Body of pancreas (tissue), 4 donors: Measurements from ENCODE around the gene UCHL3. TPM values are rescaled to one million over a fixed set of nuclear protein-coding genes. Genes with fewer than 3 reads are reported as not detected.

Source experiments
- ATAC-seq: fragments of 150-250 bp; one replicate; pipeline ENCODE4 v1.9.1; 2016
- DNase-seq, 4 donors: peaks; one replicate each; pipeline ENCODE4 v3.0.0-alpha.2; 2019
- H3K27ac ChIP-seq, 4 donors: fragments of 200-600 bp; sonication (generic); 1 replicate in 3 of 4; 2 replicates in 1 of 4; pipeline versions ENCODE4 v1.5.1 to v1.6.1; 2016 to 2019; ENCODE audit warnings: mild to moderate bottlenecking in 1 of 4, mixed read lengths in 1 of 4, moderate library complexity in 1 of 4
- H3K27me3 ChIP-seq, 2 donors: fragments of 200-600 bp; sonication (generic); one replicate each; pipeline ENCODE4 v1.6.0; 2016; ENCODE audit warnings: mild to moderate bottlenecking in 1 of 2
- H3K36me3 ChIP-seq, 2 donors: fragments of 200-600 bp; sonication (generic); replicated peaks in 1 of 2; 2 replicates each; pipeline ENCODE4 v1.5.1; 2016; ENCODE audit warnings: low read depth in 2 of 2; ENCODE audit not compliant: insufficient read depth in 1 of 2
- H3K4me1 ChIP-seq: fragments of 200-600 bp; sonication (generic); one replicate; pipeline ENCODE4 v1.6.0; 2016
- H3K4me3 ChIP-seq, 2 donors: fragments of 200-600 bp; sonication (generic); 1 replicate in 1 of 2; 2 replicates in 1 of 2; pipeline ENCODE4 v1.5.1; 2016 to 2019
- H3K9me3 ChIP-seq, 3 donors: fragments of 200-600 bp; sonication (generic); 1 replicate in 2 of 3; 2 replicates in 1 of 3; pipeline ENCODE4 v1.5.1; 2016
- POLR2A ChIP-seq, 3 donors: fragments of 450-650 bp; IDR thresholded peaks; one replicate each; pipeline ENCODE4 v1.6.1; 2016; ENCODE audit warnings: antibody characterized with exemption in 3 of 3, mild to moderate bottlenecking in 2 of 3
- WGBS, 2 donors: methylation state at CpG; one replicate each; pipeline ENCODE4 v1.1.5; 2017; 5-methylcytosine and 5-hydroxymethylcytosine counted together
- intact Hi-C: fragments of 100-400 bp; cut with DNase I; formaldehyde crosslinking; loops from one replicate; pipeline ENCODE4 v1.15.1; 2023
- total RNA-seq, 2 donors: library from RNA; depleted of rRNA; stranded (reverse); fragments of >200 nt; gene quantifications; one replicate each; pipeline ENCODE4 v1.1.0, GENCODE V29; 2016
- TF ChIP-seq, protein P1 (sequence below), 7 experiments: fragments of 450-650 bp in 4 of 7; fragments of 200-600 bp in 3 of 7; sonication (generic) in 3 of 7; IDR thresholded peaks; one replicate each; pipeline ENCODE4 v1.5.1; 2016 to 2019; ENCODE audit warnings: antibody characterized with exemption in 7 of 7

UCHL3 gene
- total RNA-seq, 2 donors from 2014 or later, result 2.0 to 20.5 TPM

DNA sequence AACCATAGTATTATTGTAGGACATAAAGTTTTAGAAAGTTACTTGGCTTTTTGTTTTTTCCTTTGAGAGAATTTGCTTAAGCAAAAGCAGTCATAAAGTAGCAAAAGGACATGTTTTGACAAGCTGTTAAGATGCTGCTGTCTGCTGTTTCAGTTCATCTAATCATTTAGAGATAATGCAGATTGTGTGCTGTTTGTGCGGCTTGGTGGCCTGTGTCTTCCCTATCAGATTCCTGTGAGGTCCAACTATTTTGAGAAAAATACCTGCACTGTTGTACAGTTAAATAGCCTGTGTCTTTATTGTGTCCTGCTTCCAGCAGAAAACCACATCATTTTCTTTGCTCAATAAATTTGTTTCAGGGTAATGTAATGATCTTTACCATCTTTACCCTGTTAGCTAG lies 20.0 kb downstream of the UCHL3 start:
- no peaks in the 10 kb centered on the region for H3K4me1 ChIP-seq
- no peak overlapping the region for H3K4me3 ChIP-seq
- H3K27me3 ChIP-seq, result no peaks in the 10 kb centered on the region
- no peaks in the 10 kb centered on the region for H3K9me3 ChIP-seq
- no peak for ATAC-seq
- 79 to 93% methylated on average over 1 of the region's 1 CpG for WGBS, 2 donors
- H3K27ac ChIP-seq, result no peak overlapping the region
- TF ChIP-seq POLR2A (IDR thresholded peaks at IDR 0.05), result no peak
- TF ChIP-seq, protein P1, sequence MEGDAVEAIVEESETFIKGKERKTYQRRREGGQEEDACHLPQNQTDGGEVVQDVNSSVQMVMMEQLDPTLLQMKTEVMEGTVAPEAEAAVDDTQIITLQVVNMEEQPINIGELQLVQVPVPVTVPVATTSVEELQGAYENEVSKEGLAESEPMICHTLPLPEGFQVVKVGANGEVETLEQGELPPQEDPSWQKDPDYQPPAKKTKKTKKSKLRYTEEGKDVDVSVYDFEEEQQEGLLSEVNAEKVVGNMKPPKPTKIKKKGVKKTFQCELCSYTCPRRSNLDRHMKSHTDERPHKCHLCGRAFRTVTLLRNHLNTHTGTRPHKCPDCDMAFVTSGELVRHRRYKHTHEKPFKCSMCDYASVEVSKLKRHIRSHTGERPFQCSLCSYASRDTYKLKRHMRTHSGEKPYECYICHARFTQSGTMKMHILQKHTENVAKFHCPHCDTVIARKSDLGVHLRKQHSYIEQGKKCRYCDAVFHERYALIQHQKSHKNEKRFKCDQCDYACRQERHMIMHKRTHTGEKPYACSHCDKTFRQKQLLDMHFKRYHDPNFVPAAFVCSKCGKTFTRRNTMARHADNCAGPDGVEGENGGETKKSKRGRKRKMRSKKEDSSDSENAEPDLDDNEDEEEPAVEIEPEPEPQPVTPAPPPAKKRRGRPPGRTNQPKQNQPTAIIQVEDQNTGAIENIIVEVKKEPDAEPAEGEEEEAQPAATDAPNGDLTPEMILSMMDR (IDR thresholded peaks at IDR 0.05), result no peak
- peaks cover 0 to 16% of the 10 kb centered on the region in 2 donors for H3K36me3 ChIP-seq
- DNase-seq, result no peak
- intact Hi-C loops, result no loop called here

DNA sequence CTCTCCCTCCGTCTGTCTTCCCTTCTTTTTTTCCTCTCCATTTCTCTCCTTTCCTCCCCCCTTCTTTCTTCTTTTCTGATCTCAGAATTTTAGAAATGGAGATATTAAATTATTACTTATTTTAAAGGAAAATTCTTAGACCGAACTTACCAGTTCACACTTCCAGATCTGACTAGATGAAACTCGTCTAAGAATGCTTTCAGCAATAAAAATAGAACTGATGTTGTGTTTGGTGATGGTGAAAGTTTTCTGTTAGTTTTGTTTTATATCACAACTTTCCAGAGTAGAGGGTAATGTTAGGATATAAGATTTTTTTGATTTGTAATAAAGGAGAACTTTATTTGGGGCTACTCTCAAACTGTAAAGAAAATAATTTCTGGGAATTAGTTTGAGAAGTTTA lies 29.9 kb downstream of the UCHL3 start:
- H3K36me3 ChIP-seq, result no peaks in the 10 kb centered on the region
- intact Hi-C loops, result no loop called here
- H3K27ac ChIP-seq, result no peak overlapping the region
- H3K27me3 ChIP-seq, result no peaks in the 10 kb centered on the region
- no peaks in the 10 kb centered on the region for H3K9me3 ChIP-seq
- TF ChIP-seq POLR2A (IDR thresholded peaks at IDR 0.05), result no peak
- TF ChIP-seq, protein P1 (IDR thresholded peaks at IDR 0.05), result no peak
- ATAC-seq, result no peak
- H3K4me1 ChIP-seq, result no peaks in the 10 kb centered on the region
- 80 to 91% methylated on average over 3 of the region's 3 CpGs for WGBS, 2 donors
- no peak for DNase-seq
- H3K4me3 ChIP-seq, result no peak overlapping the region

DNA sequence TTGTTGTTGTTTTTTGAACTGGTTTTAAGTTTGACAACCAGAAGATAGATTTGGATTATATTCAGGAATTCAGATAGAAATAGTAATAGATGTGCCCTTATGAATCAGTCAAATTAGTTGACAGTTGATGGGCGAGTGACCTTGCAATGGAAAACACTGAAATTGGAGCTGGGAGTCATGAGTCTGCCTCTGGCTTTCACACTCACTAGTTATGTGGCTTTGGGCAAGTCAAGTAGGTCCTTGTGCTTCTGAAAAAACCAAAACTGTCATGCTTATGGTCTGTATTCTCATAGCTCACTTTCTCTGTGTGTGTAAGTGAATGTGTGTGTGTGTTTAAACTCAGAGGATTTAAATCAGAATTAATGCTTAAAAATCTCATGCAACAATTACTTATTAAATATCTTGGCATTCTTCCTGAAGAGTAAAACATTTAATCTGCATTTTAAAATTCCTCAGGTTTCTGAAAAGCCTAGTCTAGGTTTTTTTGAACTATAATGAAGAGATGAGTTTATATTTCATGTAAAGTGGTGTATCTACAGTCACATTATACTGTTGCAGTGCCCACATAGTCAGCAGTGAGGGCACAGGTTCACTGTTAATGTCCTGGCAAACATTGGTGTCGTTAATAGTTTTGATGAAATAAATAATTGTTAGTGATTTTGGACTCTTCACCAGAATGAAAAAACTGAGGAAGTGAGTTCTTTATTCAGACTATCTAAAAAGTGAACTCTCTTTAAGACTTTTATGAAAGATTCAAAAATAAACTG lies 32.5 kb downstream of the UCHL3 start:
- 70 to 82% methylated on average over 2 of the region's 2 CpGs for WGBS, 2 donors
- H3K27me3 ChIP-seq, result no peaks in the 10 kb centered on the region
- DNase-seq (no peak), ATAC-seq (no peak)
- H3K36me3 ChIP-seq, result no peaks in the 10 kb centered on the region
- H3K4me3 ChIP-seq, result no peak overlapping the region
- intact Hi-C loops, result no loop called here
- no peak overlapping the region for H3K27ac ChIP-seq
- no peaks in the 10 kb centered on the region for H3K9me3 ChIP-seq
- no peaks in the 10 kb centered on the region for H3K4me1 ChIP-seq
- TF ChIP-seq, protein P1 (IDR thresholded peaks at IDR 0.05), result no peak
- TF ChIP-seq POLR2A (IDR thresholded peaks at IDR 0.05), result no peak

DNA sequence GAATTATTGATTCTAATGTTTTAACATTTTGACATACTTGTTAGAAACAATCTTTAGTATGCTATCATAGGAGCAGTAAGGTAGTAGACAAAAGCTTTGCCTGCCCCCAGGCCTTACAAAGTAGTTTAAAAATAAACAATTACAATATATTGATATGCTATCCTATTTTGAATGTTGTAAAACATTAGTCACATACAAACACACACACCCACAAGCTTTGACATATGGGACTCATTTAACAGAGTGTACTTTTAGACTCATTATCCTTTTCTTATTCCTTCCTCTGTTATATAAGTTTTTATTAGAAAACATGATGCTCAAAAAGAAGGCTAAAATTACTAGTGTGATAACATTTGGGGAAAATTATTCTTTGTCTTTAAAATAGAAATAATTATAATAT lies 33.5 kb downstream of the UCHL3 start:
- Histone ChIP-seq H3K9me3 (no peaks in the 10 kb centered on the region), H3K4me3 (no peak overlapping the region), H3K36me3 (no peaks in the 10 kb centered on the region), H3K27ac (no peak overlapping the region), H3K4me1 (no peaks in the 10 kb centered on the region), H3K27me3 (no peaks in the 10 kb centered on the region)
- intact Hi-C loops, result no loop called here
- no peak for ATAC-seq
- no peak for DNase-seq
- TF ChIP-seq, protein P1 (IDR thresholded peaks at IDR 0.05), result no peak
- no peak for TF ChIP-seq POLR2A (IDR thresholded peaks at IDR 0.05)

DNA sequence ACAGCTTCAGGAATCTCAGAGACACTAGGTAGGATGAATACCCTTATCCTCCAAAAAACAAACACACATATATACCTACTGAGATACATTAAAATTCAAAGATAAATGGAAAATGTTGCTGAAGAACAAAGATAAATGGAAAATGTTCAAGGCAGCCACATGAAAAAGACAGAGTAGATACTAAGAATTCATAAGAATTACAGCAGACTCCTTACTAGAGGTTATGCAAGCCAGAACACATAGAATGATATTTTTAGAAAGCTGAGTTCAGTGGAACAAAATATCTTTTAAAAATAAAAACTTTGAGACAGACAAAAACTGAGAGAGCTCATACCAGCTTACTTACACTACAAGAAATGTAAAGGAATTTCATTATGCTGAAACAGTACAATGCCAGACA lies 35.6 kb downstream of the UCHL3 start:
- H3K27ac ChIP-seq, result no peak overlapping the region
- H3K27me3 ChIP-seq, result no peaks in the 10 kb centered on the region
- no peaks in the 10 kb centered on the region for H3K4me1 ChIP-seq
- intact Hi-C loops, result no loop called here
- no peak for TF ChIP-seq POLR2A (IDR thresholded peaks at IDR 0.05)
- TF ChIP-seq, protein P1 (IDR thresholded peaks at IDR 0.05), result no peak
- H3K4me3 ChIP-seq, result no peak overlapping the region
- no peak for ATAC-seq
- DNase-seq, result no peak
- peaks cover 0 to 6% of the 10 kb centered on the region in 2 donors for H3K36me3 ChIP-seq
- no peaks in the 10 kb centered on the region for H3K9me3 ChIP-seq
